ENCODE measurements around the gene FRAT1.

FRAT1 gene

DNA sequence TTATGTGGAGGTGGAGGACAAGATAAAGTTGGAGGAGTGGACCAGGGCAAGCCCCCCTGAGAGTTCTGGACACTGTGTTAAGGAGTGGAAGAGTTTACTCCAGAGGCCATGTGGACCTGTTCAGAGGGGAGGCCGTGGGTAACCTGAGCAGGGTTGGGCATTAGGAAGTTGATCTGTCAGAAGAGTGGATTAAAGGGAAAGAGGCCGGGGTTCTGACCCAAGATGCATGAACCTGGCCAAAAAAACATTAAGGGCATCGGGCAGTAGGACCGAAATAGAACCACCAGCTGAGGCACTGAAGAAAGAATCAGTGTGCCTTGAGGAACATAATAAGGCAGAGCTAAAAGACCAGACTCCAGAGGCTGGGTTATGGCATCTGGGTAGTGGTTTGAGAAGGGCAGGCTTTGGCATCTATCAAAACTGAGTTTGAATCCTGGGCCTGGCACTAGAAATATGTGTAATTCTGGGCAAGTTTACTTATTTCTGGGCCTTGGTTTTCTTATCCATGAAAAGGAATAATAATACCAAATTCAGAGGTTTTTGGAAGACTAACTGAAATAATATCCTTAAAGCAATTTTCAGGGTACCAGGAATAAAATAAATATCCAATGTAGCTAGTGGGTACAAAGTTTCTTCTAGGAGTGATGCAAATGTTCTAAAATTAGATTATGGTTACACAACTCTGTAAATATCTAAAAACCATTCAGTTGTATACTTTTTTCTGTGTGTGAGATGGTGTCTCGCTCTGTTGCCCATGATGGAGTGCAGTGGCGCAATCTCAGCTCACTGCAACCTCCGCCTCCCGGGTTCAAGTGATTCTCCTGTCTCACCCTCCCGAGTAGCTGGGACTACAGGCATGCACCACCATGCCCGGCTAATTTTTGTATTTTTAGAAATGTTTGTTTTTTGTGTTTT is 10.9 kb upstream of the FRAT1 start:
- DNase-seq (ENCODE audit: low spot score), result no peak

- no peak for DNase-seq (ENCODE audit: low spot score)
Measured at GRCh38 chr10:97311111-97311626, 7.9 kb upstream of the FRAT1 start.

DNA sequence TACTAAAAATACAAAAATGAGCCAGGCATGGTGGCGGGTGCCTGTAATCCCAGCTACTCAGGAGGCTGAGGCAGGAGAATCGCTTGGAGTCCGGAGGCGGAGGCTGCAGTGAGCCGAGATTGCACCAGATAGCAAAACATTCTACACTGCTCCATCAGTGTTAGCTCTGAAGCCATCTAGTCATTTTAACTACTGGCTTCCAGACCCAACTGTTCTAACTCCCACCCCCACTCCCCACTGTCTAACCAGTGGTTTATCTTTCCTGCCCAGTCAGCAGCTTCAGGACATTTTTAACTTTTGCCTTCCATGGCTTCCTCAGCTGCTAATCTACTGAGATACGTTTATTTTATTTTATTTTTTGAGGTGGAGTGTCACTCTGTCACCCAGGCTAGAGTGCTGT is 6.2 kb upstream of the FRAT1 start:
- DNase-seq (ENCODE audit: low spot score), result no peak

GRCh38 chr10:97314671-97315070 is 4.4 kb upstream of the FRAT1 start:
- no peak for DNase-seq (ENCODE audit: low spot score)

DNA sequence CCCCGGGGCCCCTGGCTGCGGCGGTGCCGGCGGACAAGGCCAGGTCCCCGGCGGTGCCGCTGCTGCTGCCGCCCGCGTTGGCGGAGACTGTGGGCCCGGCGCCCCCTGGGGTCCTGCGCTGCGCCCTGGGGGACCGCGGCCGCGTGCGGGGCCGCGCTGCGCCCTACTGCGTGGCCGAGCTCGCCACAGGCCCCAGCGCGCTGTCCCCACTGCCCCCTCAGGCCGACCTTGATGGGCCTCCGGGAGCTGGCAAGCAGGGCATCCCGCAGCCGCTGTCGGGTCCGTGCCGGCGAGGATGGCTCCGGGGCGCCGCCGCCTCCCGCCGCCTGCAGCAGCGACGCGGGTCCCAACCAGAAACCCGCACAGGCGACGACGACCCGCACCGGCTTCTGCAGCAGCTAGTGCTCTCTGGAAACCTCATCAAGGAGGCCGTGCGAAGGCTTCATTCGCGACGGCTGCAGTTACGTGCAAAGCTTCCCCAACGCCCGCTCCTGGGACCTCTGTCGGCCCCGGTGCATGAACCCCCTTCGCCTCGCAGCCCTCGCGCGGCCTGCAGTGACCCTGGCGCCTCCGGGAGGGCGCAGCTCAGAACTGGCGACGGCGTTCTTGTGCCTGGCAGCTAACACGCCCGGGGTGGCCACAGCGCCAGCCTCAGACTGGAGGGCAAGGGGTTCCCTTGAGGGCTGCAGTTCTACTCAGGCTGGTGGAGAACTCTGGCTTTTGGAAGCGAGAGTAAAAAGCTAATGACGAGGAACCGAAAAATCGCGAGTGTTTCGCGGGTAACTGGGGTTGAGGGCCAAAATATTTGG is 804 bp downstream of the FRAT1 start:
- no peak for DNase-seq (ENCODE audit: low spot score)

DNA sequence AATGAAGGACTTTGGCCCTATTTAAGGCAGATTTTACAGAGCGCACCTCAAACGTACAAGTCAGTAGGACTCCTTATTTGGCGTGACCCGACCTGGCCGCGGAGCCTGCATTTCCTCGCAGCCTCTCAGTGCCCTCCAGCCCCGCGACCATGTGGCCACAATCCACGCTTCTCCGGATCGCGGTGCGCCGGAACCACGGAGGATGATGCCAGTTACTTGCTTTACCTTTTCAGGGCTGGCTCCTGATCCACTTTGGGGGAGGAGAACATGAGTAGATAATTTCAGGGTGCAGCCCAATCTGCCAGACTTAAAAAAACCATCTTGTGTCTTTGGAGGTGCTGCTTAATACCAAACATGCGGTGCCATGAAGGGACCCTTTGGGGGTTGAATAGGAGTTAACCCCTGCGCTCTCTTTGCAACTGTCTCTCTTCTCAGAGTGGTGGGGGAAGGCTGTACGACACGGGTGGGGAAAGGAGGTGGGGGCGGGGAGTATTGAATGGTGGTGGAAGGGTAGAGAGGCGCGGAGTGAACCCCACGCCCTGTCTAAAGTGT is 1.5 kb downstream of the FRAT1 start:
- DNase-seq (ENCODE audit: low spot score), result no peak

- no peak for DNase-seq (ENCODE audit: low spot score)
Measured at GRCh38 chr10:97321032-97321803, 2.1 kb downstream of the FRAT1 start.

- no peak for DNase-seq (ENCODE audit: low spot score)
Measured at GRCh38 chr10:97321804-97322190, 2.7 kb downstream of the FRAT1 start.

DNA sequence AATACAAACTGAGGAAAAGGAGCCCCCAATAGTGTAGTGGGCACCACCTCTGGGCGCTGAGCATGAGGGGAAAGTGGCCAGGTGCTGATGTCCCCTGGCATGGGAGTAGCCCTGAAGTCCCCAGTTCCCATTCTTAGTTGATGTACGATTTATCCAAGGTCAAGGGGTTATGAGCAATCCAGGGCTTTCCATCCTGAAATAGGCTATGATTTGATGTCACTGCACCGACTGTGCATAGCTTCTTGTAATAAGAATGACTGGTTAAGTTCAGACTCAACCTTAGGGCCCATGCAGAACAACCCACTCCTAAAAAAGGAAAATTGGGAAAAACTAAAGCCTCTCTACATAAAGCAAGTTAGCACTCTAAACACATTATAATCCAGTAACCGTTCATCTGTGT is 4.4 kb downstream of the FRAT1 start:
- DNase-seq (ENCODE audit: low spot score), result no peak

DNA sequence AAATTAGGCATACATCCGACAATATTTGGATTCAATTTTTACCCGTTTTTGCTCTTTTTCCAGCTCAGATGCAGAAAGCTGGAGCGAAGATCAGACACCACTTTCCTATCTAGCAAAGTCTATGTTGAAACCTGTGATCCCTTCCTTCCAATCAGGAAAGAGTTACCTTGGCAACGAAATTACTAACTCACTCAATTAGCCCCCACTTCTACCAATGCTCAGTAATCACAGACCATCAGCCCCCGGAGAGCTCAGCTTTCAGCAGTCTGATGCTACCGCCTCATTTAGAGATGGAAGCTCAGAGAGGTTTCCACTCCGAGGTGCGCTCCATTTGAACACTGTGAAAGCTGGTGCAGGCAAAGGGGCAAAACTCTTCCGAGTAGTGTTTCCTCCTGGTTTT is 6.7 kb downstream of the FRAT1 start:
- no peak for DNase-seq (ENCODE audit: low spot score)

GRCh38 chr10:97327348-97328294 is 8.6 kb downstream of the FRAT1 start:
- DNase-seq (ENCODE audit: low spot score), result no peak

GRCh38 chr10:97328646-97329453 is 9.8 kb downstream of the FRAT1 start:
- no peak for DNase-seq (ENCODE audit: low spot score)

GRCh38 chr10:97329766-97330165 is 10.7 kb downstream of the FRAT1 start:
- no peak for DNase-seq (ENCODE audit: low spot score)

DNA sequence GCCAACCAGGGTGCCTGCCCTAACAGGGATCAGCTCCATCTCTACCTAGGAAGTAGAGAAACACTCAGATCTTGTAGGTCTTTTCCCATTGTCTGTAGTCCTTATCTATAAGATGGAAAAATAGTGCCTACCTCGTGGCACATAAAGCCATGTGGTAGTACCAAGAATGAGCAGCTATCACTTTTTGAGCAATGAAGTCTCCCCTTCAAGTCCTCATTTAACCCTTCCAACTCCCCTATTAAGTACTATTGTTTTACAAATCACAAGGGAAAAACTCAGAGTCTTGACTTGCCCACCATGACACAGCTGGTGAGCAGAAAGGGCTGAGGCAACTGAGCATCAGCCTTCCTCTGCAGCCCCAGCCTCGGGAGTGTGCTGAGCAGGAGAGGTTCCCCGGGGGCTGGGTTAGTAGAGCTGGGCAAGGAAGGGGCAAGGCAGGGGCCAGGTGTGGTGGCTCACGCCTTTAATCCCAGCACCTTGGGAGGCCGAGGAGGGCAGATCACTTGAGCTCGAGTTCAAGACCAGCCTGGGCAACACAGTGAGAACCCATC is 12.2 kb downstream of the FRAT1 start:
- no peak for DNase-seq (ENCODE audit: low spot score)

GRCh38 chr10:97332591-97333350 is 13.7 kb downstream of the FRAT1 start:
- no peak for DNase-seq (ENCODE audit: low spot score)

GRCh38 chr10:97333351-97333600 is 14.2 kb downstream of the FRAT1 start:
- DNase-seq (ENCODE audit: low spot score), result no peak

GRCh38 chr10:97333601-97334369 is 14.7 kb downstream of the FRAT1 start:
- DNase-seq (ENCODE audit: low spot score), result no peak
